GM12878 (cell line): ENCODE measurements around the gene COA4.

Source experiments
- HDGF ChIP-seq: fragments of 450-650 bp; IDR thresholded peaks from 2 replicates; pipeline ENCODE4 v1.6.1; 2016; ENCODE audit warnings: antibody characterized with exemption
- MXI1 ChIP-seq: fragments of 150-350 bp; IDR thresholded peaks from 2 replicates; pipeline ENCODE4 v1.6.1; 2011; ENCODE audit warnings: low read depth, mild to moderate bottlenecking, inconsistent platforms, low read length, improper control_type of control experiment
- POLR2A ChIP-seq: IDR thresholded peaks from 2 replicates; pipeline ENCODE4 v1.6.1; 2011; ENCODE audit warnings: low read depth, mild to moderate bottlenecking, low read length
- RFX5 ChIP-seq: IDR thresholded peaks from 2 replicates; pipeline ENCODE4 v1.6.1; 2011; ENCODE audit warnings: low read depth, low read length, improper control_type of control experiment
- SMC3 ChIP-seq: IDR thresholded peaks from 2 replicates; pipeline ENCODE4 v1.6.1; 2011; ENCODE audit warnings: low read length, improper control_type of control experiment, borderline replicate concordance
- STAT1 ChIP-seq: fragments of 450-650 bp; conservative IDR thresholded peaks from 2 replicates; pipeline ENCODE4 v1.6.1; 2014; ENCODE audit warnings: antibody characterized with exemption, mild to moderate bottlenecking
- ZNF217 ChIP-seq: fragments of 450-650 bp; IDR thresholded peaks from 2 replicates; pipeline ENCODE4 v1.6.1; 2017; ENCODE audit warnings: antibody characterized with exemption, mild to moderate bottlenecking
- TF ChIP-seq, protein P1 (sequence below): fragments of 450-650 bp; formaldehyde crosslinking; IDR thresholded peaks from 2 replicates; pipeline ENCODE4 v1.4.0; 2020; ENCODE audit warnings: mild to moderate bottlenecking, moderate library complexity
- TF ChIP-seq, protein P2 (sequence below): IDR thresholded peaks from 2 replicates; pipeline ENCODE4 v1.6.1; 2012; ENCODE audit warnings: low read depth, low read length, improper control_type of control experiment
- TF ChIP-seq, protein P3 (sequence below), 3 experiments: IDR thresholded peaks in 2 of 3; conservative IDR thresholded peaks in 1 of 3; 2 replicates each; pipeline ENCODE4 v1.5.1; 2011; ENCODE audit warnings: low read depth in 3 of 3, low read length in 3 of 3, mild to moderate bottlenecking in 3 of 3, control low read depth in 2 of 3, moderate library complexity in 2 of 3, inconsistent platforms in 1 of 3, mixed read lengths in 1 of 3; ENCODE audit not compliant: control insufficient read depth in 2 of 3, insufficient read depth in 1 of 3; ENCODE audit errors: extremely low read depth in 1 of 3

DNA sequence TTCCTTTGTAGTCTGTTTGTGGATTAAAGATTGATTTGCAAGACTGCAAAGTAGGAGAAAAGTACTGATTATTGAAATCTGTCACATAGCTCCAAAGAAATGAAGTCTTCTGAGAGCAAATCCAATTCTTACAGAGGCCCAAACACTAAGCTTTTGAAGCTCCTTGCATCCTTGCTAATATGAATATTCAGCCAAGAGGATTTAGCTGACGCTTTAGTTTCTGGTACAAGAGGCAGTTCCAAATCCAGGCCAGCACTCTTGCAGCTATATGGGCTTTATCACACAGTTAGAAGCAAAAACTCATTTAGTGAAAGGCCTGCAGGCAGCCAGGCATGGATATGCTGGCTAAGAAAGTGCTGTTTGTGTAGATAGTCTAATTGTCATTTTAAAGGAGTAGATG, 12.9 kb upstream of the COA4 start:
- TF ChIP-seq POLR2A (no peak), MXI1 (no peak), SMC3 (no peak), ZNF217 (no peak), STAT1 (no peak), RFX5 (no peak), HDGF (no peak)
- TF ChIP-seq, protein P1, sequence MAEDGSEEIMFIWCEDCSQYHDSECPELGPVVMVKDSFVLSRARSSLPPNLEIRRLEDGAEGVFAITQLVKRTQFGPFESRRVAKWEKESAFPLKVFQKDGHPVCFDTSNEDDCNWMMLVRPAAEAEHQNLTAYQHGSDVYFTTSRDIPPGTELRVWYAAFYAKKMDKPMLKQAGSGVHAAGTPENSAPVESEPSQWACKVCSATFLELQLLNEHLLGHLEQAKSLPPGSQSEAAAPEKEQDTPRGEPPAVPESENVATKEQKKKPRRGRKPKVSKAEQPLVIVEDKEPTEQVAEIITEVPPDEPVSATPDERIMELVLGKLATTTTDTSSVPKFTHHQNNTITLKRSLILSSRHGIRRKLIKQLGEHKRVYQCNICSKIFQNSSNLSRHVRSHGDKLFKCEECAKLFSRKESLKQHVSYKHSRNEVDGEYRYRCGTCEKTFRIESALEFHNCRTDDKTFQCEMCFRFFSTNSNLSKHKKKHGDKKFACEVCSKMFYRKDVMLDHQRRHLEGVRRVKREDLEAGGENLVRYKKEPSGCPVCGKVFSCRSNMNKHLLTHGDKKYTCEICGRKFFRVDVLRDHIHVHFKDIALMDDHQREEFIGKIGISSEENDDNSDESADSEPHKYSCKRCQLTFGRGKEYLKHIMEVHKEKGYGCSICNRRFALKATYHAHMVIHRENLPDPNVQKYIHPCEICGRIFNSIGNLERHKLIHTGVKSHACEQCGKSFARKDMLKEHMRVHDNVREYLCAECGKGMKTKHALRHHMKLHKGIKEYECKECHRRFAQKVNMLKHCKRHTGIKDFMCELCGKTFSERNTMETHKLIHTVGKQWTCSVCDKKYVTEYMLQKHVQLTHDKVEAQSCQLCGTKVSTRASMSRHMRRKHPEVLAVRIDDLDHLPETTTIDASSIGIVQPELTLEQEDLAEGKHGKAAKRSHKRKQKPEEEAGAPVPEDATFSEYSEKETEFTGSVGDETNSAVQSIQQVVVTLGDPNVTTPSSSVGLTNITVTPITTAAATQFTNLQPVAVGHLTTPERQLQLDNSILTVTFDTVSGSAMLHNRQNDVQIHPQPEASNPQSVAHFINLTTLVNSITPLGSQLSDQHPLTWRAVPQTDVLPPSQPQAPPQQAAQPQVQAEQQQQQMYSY (CRISPR knock-in tag): no peak
- TF ChIP-seq, protein P2, sequence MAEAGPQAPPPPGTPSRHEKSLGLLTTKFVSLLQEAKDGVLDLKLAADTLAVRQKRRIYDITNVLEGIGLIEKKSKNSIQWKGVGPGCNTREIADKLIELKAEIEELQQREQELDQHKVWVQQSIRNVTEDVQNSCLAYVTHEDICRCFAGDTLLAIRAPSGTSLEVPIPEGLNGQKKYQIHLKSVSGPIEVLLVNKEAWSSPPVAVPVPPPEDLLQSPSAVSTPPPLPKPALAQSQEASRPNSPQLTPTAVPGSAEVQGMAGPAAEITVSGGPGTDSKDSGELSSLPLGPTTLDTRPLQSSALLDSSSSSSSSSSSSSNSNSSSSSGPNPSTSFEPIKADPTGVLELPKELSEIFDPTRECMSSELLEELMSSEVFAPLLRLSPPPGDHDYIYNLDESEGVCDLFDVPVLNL: no peak
- TF ChIP-seq, protein P3, sequence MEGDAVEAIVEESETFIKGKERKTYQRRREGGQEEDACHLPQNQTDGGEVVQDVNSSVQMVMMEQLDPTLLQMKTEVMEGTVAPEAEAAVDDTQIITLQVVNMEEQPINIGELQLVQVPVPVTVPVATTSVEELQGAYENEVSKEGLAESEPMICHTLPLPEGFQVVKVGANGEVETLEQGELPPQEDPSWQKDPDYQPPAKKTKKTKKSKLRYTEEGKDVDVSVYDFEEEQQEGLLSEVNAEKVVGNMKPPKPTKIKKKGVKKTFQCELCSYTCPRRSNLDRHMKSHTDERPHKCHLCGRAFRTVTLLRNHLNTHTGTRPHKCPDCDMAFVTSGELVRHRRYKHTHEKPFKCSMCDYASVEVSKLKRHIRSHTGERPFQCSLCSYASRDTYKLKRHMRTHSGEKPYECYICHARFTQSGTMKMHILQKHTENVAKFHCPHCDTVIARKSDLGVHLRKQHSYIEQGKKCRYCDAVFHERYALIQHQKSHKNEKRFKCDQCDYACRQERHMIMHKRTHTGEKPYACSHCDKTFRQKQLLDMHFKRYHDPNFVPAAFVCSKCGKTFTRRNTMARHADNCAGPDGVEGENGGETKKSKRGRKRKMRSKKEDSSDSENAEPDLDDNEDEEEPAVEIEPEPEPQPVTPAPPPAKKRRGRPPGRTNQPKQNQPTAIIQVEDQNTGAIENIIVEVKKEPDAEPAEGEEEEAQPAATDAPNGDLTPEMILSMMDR (IDR thresholded peaks at IDR 0.05 in 2 of 3, conservative IDR thresholded peaks at IDR 0.05 in 1 of 3; ENCODE audit: control insufficient read depth in 2 of 3, extremely low read depth in 1 of 3, insufficient read depth in 1 of 3, low read depth in 3 of 3, low read length in 3 of 3): no peak
